Measurements from ENCODE around the gene PSPN.

PSPN gene, protein sequence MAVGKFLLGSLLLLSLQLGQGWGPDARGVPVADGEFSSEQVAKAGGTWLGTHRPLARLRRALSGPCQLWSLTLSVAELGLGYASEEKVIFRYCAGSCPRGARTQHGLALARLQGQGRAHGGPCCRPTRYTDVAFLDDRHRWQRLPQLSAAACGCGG

DNA sequence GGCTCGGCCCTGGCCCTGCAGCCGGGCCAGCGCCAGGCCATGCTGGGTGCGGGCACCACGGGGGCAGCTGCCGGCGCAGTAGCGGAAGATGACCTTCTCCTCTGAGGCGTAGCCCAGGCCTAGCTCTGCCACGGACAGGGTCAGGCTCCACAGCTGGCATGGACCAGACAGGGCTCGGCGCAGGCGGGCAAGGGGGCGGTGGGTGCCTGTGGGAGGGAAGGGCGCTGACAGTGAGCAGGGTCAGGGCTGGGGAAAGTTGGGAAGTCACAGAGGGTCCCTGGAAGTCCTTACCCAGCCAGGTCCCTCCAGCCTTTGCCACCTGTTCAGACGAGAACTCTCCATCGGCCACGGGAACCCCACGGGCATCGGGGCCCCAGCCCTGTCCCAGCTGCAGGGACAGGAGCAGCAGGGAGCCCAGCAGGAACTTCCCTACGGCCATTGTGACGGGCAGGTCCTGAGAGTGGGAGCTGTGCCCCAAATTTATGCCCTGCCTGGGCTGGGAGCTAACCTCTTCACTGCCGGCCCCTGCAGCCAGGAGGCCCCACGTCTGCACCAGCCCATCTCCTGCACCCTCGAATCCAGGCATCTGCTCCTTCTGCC lies at the start of gene PSPN:
Gene PSPN (minus strand): TSS at position 523 of the 600 bp plus-strand sequence. CDS start 84 bp downstream, at position 439.
- TF ChIP-seq, protein P1, sequence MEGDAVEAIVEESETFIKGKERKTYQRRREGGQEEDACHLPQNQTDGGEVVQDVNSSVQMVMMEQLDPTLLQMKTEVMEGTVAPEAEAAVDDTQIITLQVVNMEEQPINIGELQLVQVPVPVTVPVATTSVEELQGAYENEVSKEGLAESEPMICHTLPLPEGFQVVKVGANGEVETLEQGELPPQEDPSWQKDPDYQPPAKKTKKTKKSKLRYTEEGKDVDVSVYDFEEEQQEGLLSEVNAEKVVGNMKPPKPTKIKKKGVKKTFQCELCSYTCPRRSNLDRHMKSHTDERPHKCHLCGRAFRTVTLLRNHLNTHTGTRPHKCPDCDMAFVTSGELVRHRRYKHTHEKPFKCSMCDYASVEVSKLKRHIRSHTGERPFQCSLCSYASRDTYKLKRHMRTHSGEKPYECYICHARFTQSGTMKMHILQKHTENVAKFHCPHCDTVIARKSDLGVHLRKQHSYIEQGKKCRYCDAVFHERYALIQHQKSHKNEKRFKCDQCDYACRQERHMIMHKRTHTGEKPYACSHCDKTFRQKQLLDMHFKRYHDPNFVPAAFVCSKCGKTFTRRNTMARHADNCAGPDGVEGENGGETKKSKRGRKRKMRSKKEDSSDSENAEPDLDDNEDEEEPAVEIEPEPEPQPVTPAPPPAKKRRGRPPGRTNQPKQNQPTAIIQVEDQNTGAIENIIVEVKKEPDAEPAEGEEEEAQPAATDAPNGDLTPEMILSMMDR (conservative IDR thresholded peaks at IDR 0.05; ENCODE audit: low read length) = no peak
- H3K4me3 ChIP-seq (ENCODE audit: low read length) = no peak within 1 kb of the TSS
- no peak for DNase-seq (ENCODE audit: low read depth)

DNA sequence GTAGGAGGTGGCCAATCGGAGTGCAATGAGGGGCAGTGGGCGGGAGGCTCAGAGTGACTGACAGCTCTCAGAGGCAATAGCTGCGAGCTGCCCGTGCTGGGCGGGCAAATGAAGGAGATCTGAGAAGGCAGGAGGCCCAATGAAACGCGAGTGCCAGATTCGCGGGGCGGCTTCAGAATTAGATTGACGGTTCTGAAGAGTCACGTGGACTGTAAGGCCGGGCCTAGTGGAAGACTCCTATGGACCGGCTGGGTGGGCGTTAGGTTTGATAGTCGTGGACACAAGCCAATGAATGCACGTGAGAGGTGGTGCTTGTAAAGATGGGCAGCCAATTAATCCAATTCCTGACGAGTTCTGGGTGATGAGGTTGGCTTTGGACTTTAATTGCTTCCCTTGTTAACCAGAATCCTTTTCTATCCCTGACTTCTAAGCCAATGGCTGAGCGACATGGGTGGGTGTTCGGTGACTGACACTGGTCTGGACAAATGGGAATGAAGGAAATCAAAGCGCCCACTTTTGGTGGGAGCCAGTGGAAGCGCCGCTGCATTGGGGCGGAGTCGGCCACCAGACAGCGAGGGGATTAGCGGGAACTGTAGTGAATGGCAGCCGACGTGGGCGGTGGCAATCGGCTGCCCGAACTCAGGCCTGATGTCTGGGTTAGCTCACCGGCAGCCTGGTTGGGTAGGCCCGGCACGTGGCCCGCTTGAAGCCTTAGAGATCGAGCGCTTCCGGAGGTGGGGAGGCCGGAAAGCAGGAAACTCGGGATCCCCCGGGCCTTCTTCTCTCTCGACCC lies 49.4 kb upstream of the PSPN start:
- TF ChIP-seq, protein P1 (conservative IDR thresholded peaks at IDR 0.05; ENCODE audit: low read length) = no peak
- peak overlapping the region; percentile 43 for H3K4me3 ChIP-seq (ENCODE audit: low read length)
- DNase-seq (ENCODE audit: low read depth) = peak; percentile 100

DNA sequence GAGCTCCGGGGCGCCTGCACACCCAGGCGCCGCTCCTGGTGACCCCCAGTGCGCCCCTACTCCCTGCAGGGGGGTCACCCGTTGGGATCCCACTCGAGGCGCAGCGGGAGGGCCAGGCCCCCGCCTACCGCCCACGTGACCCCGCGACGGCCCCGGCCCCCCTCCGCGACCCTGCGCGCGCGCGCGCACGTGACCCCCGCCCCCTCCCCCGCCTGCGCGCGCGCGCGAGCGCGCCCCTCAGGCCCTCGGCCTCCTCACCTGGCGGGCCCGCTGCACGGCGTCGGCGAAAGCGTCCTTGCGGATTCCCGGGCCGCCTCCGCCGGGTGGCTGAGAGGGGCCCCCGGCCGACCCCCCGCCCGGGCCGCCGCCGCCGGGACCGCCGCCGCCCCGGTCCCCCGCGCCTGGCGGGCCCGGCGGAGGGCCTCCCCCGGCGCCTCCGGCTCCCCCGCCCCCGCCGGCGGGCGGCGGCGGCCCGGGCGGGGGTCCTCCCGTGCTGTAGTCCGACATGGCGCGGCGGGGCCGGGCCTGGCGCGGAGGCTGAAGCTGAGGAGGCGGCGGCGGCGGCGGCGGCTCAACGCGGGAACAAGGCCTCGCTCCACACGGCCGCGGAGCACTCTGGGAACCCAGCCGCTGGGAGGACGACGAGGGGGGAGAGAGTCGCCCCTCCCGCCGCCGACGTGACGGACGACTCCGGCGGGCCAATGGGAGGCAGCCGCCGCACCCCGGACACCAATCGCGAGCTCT lies 48.6 kb upstream of the PSPN start, which contains the start of gene KHSRP:
Gene KHSRP (minus strand): TSS at position 617 of the 744 bp plus-strand sequence. CDS start 110 bp downstream, at position 507.
- no peak for DNase-seq (ENCODE audit: low read depth)
- H3K4me3 ChIP-seq (ENCODE audit: low read length) = peak within 1 kb of the TSS; percentile 97
- TF ChIP-seq, protein P1 (conservative IDR thresholded peaks at IDR 0.05; ENCODE audit: low read length) = no peak

DNA sequence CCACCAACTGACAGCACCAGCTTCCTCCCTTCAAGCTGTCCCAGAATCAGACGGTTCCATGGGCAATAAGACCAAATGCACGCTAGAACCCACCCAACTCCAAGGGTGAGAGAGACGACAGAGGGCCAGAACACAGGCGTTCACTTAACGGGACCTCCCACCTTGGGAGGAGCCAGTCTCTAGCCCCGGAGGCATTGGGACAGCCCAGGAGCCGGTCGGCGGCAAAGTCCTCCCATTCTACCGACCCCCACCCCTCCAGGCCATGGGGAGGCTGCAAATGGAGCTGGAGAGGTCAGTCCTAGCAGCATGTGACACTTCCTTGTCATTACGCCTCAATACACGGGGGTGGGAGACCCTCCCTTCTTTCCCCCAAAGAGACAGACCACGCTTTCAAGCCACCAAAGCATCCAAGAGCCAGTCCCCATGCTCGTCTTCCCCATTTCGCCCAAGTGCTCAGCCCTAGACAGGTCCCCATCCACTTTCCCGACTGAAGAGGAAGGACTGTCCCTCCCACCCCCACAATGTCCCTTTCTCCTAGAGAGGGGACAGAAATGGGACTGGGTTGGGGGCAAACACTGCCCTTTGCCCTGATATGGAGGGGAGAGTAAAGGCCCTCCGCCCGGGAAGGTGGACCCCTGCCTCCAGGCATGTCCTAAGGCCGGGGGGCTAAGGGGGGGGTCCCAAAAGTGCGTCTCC lies 47.9 kb upstream of the PSPN start:
- H3K4me3 ChIP-seq (ENCODE audit: low read length) = peak overlapping the region; percentile 97
- TF ChIP-seq, protein P1 (conservative IDR thresholded peaks at IDR 0.05; ENCODE audit: low read length) = no peak
- DNase-seq (ENCODE audit: low read depth) = peak; percentile 47

DNA sequence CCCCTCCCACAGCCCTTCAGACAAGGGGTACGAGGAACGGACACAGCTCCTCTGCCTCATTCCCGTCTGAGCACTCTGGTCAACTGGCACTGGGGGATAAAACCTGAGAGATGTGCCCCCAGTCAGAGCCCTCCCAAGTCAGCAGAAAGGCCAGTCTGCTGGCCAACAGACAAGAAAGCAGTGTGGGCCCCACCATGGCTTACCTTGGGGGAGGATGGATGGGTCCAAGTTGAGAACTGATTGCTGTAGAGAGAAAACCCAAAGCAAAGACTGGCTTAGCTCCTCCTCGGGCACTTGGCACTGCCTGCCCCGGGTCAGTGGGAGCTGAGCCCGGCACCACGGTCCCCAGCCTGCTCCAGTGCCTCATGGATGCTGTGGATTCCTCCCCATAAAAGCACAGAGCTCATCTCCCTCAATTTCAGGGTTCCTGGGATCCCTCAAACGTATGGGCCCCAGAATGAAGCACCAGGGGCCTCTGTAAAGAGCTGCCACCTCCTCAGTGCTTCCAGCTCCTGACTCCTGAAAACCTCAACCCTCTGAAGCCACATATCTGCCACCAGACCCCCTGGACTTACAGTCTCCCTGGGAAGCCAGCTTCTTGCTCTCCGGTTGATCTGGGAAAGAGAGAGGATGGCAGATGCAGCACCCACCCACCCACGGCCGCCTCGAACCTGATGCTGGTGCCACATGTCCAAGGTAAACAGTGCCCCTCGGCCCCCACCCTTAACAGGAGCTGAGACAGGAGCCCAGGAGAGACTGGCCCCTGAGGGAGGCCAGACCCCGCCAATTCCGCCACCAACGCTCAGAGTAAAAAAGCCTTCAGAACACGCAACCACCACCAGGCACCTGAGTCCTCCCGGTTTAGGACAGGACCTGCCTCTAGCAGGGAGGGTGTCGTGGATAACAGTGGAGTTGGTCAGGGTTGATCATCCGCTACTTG lies 45.6 kb upstream of the PSPN start:
- no peak for DNase-seq (ENCODE audit: low read depth)
- no peak overlapping the region for H3K4me3 ChIP-seq (ENCODE audit: low read length)
- TF ChIP-seq, protein P1 (conservative IDR thresholded peaks at IDR 0.05; ENCODE audit: low read length) = no peak

DNA sequence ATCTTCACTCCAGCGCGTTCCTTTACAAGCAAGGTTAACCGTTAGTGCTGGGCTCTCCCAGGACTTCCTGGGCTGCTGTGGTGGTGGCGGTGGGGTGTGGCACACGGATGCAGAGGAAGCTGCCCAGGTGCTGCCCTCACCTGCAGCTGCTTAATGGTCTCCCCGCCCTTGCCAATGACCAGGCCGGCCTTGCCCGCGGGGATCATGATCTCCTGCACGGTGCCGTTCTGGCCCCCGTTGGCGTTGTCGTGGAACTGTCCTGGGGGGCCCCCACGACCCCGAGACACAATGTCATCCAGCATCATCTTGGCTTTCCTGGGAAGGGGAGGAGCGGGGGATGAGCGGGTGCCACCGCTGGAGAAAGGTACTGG lies 42.8 kb upstream of the PSPN start:
- TF ChIP-seq, protein P1 (conservative IDR thresholded peaks at IDR 0.05; ENCODE audit: low read length) = no peak
- DNase-seq (ENCODE audit: low read depth) = no peak
- H3K4me3 ChIP-seq (ENCODE audit: low read length) = no peak overlapping the region

Data from AG10803 (cell line).